GM23338 (cell line): ENCODE results near the gene NUP42.

ENCODE experiments used
- CTCF ChIP-seq, 2 experiments: fragments of 200-600 bp in 1 of 2; sonication (generic) in 1 of 2; conservative IDR thresholded peaks; 2 replicates each; pipeline versions ENCODE4 v1.5.1 to v1.6.1; 2016 to 2017; ENCODE audit warnings: antibody characterized with exemption in 2 of 2, low read depth in 2 of 2, mild to moderate bottlenecking in 2 of 2, moderate library complexity in 1 of 2
- EZH2 ChIP-seq: fragments of 200-600 bp; sonication (generic); IDR thresholded peaks from one replicate; pipeline ENCODE4 v1.8.0; 2017; ENCODE audit warnings: antibody characterized with exemption, mild to moderate bottlenecking, low read depth; ENCODE audit not compliant: unreplicated experiment
- POLR2AphosphoS5 ChIP-seq: IDR thresholded peaks from 2 replicates; pipeline ENCODE4 v1.6.1; 2016; ENCODE audit warnings: antibody characterized with exemption, low read depth

- TF ChIP-seq EZH2 (no peak), CTCF (conservative IDR thresholded peaks at IDR 0.05; ENCODE audit: low read depth in 2 of 2) (no peak), POLR2AphosphoS5 (no peak)
These were observed 36.3 kb downstream of the NUP42 start for GRCh38 chr7:23218196-23218595.
